GM19397 (cell line): ENCODE results near the gene CLASP2.
"Not testable (repeated sequence)": the region's sequence is repeated elsewhere in the genome, so short reads cannot be mapped to it uniquely, and the experiment has no call there.

ENCODE experiments used
- ATAC-seq: cut with Tn5 transposase; IDR thresholded peaks from one replicate; pipeline ENCODE4 v1.9.1; 2021; ENCODE audit warnings: mild to moderate bottlenecking, moderate library complexity; ENCODE audit not compliant: unreplicated experiment

The CLASP2 gene

DNA sequence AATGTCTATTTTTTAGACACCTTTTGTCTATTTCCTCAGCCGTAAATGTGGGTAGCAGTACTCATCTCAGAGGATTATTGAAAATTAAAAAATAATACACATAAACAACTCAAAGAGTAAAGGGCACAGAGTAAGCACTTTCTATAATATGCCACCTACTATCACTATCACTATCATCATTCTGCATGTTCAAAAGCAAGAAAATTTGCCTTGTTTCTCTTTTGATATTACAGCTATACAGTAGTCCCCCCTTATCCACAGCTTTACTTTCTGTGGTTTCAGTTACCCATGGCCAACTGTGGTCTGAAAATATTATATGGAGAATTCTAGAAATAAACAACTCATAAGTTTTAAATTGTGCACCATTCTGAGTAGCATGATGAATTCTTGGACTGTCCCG, 27.7 kb downstream of the CLASP2 start:
- ATAC-seq: no peak

DNA sequence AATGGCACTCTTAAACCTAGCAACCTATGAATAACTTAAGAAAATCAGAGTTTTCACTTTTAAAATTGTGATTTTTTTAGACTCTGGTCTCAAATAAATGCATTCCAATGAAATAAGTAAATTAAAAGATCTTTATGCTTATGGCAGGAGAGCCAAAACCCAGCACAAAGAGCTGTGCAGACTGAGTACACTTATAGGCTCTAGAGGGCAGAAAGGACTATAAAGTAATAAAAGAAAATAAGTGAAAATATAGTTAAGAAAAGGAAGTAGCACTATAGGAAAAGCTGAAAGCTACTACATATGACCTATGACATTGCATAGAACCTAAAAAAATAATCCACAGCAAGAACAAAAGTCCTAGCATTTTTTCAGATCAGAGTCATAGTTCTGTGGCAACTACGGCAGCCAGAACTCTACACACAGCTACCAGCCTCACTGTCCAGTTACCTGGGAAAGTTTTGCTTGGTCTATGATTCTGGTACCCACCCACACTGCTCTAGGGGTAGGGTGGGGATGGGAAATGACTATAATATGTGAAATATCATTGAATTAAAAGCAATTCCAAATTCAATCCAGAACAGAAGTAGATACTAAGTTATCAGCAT, 30.5 kb downstream of the CLASP2 start:
- ATAC-seq: no peak

DNA sequence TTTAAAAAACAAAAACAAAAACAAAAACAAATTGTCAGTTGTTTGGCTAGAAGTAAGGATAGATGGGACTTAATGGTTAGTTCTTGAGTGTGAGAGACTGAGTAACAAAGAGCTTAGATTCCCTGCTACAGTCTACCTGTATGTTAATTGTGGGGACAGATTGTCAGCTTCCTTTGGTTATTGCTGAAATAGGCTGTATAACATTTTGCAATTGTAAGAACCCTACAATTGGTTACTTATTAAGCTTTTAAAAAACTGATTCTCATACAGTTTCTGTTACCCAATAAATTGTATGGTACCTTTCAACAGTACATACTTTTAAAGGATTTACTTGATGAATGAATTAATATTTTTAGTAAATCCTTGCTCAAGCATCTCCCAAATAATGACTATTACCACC, 35.3 kb downstream of the CLASP2 start:
- no peak for ATAC-seq

DNA sequence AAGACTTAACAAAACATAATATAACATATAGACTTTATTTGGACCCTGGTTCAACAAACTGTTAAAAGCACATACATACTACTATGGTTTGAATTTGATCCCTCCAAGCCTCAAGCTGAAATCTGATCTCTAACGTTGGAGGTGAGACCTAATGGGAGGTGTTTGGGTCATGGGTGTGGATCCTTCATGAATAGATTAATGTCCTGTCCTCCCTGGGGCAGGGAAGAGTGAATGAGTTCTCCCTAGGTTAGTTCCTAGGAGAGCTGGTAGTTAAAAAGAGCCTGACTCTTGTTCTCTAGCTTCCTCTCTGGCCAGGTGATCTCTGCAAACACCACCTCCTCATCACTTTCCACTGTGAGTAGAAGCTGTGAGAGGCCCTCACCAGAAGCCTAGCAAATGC, 36.4 kb downstream of the CLASP2 start:
- ATAC-seq: no peak

DNA sequence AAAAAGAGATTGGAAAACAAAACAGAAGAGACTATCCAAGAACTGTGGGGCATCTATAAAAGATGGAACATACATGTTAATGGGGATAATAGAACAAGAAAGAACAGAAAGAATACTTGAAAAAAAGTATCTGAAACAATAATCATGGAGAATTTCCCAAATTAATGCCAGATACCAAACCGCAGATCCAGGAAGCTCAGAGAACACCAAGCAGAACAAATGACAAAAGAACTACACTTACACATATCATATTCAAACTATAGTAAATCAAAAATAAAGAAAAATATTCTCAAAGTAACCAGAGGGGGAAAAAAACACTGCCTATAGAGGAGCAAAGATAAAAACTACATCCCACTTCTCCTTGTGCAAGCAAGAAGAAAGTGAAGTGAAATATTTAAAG, 40.0 kb downstream of the CLASP2 start:
- no peak for ATAC-seq

DNA sequence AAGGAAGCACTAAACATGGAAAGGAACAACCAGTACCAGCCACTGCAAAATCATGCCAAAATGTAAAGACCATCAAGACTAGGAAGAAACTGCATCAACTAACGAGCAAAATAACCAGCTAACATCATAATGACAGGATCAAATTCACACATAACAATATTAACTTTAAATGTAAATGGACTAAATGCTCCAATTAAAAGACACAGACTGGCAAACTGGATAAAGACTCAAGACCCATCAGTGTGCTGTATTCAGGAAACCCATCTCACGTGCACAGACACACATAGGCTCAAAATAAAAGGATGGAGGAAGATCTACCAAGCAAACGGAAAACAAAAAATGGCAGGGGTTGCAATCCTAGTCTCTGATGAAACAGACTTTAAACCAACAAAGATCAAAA, 44.6 kb downstream of the CLASP2 start:
- not testable (repeated sequence) for ATAC-seq

DNA sequence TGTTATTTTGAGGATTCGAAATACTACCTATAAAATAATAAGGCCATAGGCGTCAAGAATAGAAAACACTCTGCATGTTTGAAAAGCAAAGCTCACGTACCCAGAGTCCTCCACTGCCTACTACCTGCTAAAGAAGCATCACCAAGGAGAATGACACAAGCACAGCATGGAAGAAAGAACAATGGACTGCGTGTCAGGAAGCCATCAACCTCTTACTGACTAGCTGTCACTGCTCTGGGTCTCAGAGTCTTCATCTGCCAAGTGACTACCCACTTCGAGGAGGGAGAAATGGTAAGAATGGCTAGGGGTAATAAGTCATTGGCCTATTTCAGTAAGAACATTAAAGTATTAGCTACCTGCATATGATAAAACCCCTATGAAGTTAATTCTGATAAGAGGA, 49.4 kb downstream of the CLASP2 start:
- no peak for ATAC-seq

DNA sequence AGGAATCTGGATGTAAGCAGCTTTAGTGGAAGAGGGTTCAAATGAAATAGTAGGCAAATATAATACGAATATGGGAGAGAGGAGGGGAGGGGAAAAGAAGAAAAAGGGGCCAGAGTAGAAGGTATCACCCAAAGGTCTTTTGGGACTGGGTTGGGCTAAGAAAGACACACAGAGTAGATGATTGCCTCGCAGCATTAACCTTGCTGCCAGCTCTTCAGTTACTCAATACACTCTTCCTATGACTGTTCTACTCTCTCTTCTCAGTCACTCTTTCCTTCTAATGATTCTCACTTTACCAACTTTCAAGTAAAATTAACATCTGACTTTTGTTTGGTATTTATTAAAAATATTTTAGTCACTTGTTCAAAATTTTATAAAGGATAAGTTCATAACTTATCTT, 52.8 kb downstream of the CLASP2 start:
- no peak for ATAC-seq

DNA sequence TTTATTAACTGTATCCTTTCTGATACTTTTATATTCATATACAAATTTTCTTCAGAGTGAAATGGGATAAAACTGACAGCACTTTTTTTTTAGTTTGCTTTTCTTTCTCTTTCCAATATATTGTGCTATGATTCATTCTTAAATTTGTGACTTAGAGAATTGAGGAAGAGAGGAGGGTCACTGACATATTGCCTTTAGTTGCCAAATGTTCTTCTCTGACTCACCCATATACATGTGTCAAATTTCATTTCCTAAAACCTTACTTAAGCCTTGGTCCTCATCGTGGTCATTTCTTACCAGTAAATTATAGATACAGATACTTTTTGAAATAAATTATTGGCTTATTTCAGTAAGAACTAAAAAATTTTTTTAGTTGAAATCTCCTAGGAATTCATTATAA, 53.9 kb downstream of the CLASP2 start:
- no peak for ATAC-seq

DNA sequence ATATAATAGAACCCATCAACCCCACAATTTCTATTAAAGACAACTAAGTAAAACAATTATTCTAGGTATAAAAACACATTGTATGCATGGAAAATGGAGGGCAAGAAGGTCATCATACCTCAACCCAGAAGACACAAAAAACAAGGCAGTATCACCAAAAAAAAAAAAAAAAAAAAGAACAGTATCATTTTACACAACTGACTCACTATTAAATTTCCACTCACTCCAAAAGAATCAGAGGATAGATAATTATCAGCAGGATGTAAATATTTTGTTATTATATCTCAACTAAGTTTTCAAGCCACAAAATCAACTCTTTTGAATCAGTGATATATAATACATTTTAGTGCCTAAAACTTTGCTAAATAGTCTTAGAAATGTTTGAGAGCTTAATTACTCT, 55.0 kb downstream of the CLASP2 start:
- no peak for ATAC-seq

DNA sequence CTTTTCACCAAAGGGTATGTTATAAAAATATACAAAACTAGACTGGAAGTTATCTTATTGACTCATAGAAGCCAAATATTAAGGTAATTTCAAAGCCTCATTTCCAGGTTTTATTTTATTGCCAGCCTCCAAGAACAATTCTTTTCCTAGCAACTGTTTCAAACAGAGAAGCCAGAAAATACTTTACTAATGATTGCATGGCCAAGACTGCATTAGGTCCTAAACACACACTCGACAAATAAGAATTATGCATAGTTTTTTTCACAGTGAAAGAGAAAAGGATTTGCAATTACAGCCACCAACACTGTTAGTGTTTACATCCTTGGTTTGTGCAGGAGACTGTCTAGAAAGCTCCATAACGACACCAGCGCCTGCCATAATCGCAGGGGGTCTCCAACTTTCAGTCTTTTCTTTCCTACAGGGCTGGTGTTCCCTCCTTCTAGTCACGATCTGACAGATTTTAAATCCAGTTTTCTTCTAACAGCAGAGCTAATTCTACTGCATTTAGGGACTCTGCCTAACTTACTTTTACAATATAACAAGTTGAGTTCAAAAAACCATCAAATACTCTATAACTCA, 58.1 kb downstream of the CLASP2 start:
- no peak for ATAC-seq

DNA sequence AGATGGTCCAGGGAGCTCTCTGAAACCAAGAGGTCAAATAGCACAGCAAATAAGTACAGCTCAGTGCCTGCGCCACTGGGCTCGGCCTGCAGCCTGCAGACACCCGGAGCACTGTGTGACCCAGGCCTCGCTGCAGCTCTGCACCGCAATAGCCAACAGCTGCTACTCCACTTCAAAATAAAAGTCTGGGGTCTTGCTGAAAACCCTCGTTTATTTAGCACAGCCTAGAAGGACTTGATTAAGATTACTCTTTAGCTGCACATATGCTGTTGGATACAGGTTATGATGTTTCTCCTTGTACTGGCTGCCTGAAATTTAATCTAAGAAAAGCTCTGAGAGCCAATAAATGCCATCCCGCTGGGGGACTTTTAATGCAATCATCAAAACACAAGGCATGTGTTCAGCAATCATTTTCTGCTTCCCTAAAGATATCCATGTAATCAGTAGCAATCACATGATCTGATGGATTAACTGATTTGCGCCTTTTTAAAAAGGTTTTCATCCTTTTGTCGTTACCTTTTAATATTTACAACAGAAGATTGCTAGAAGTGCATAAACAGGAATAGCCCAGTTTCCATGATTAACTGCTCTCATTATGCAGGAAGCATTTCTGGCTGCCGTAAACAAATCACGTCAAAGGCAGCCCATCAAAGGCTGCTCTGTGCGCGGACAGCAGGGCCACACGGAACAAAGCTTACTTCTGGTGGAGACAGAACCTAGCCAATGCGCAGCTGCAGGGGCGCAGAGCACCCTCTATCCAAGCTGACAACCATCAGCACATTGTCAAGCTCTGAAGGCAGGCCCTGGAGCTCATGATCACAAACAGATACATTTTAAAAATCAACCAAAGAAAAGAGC, 58.8 kb downstream of the CLASP2 start:
- peak; percentile 95 for ATAC-seq

DNA sequence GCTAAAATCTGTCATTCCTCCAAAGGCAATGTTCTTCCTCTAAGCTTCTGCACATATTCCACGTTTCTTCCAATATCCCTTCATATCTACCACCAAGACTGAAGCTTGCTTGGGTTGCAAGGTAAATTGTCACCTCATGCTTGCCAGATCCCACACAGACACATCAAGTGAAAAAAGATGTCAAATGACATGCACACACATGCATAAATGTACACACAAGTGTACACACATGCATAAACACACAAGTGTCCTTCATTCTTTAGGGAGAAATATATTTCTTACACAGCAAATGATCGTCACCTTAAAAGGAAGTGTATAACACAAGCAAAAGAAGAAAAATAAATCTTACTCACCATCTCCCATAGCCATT, 59.4 kb downstream of the CLASP2 start:
- ATAC-seq: no peak

DNA sequence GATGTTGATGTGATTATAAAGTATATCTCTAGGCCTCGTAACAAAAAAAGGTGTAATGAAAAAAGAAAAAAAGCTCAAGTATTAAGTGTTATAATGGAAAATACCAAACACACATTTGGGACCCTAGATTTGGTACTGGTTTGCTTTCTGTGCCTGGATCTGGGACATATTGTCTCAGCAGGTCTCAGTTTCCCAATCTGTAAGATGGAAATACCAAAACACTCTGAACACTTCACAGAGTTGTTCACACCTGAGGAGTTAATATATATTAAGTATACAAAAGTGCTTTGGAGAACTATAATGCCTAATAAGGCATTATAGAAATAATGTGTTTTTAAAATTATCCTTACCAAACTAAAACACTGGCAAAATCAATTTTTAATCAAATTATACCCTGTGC, 60.0 kb downstream of the CLASP2 start:
- no peak for ATAC-seq

DNA sequence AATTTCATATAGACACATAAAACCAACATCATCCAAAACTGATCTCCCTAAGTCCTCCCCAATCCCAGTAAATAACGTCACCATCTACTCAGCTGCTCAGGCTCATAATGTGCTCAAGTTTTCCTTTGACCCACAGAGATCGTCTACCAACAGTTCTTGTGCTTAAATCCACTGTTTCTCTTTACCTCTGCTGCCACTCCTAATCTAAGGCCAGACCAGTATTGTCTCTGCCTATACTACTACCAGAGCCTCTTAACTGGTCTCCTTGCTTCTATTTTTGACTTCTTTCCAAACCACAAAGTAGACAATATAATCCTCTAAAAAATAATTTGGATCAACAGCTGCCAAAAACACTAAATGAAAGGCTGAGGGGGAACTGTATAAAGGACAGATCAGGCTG, 65.3 kb downstream of the CLASP2 start:
- ATAC-seq: no peak

DNA sequence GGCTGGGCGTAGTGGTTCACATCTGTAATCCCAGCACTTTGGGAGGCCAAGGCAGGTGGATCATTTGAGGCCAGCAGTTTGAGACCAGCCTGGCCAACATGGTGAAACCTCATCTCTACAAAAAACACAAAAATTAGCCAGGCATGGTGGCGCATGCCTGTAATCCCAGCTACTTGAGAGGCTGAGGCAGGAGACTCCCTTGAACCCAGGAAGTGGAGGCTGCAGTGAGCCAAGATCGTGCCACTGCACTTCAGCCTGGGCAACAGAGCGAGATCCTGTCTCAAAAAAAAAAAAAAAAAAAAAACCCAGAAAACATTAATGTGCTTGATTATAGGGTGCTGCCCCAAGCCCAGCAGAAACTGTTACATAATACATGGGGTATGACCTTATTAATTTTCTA, 67.0 kb downstream of the CLASP2 start:
- ATAC-seq: not testable (repeated sequence)

DNA sequence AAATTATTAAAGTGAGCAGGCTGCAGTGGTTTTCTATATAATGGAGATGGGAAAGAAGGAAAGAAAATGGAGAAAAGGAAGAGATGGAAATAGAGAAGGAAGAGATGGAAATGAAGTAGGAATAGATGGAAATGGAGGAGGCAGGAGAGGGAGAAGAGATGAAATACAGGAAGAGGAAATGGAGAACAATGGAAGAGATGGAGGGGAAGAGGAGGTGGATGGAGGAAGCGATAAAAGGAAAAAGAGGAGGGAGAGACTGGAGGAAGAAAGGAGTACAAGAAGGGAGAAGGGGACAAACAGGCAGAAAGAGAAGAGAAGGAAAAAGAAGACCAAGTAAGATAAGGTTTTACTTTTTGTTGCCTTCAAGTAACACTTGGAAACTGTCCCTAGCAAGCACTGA, 67.6 kb downstream of the CLASP2 start:
- ATAC-seq: no peak

DNA sequence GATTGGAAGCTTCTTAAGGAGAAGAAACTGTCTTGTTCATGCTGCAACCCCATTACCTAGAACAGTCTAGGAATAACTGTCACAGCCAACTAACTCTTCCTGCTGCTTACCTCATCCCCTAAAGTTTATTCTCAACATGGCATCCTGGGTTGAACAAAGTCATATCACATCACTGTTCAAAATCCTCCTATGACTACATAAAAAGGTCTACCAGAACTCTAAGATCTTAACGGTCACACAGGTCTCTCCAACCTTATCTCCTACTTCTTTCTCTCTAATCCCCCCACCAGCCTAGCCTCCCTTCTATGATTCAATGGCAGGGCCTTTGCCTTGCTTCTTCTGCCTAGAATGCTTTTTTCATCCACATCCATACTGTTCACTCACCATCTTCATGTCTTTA, 69.3 kb downstream of the CLASP2 start:
- no peak for ATAC-seq

DNA sequence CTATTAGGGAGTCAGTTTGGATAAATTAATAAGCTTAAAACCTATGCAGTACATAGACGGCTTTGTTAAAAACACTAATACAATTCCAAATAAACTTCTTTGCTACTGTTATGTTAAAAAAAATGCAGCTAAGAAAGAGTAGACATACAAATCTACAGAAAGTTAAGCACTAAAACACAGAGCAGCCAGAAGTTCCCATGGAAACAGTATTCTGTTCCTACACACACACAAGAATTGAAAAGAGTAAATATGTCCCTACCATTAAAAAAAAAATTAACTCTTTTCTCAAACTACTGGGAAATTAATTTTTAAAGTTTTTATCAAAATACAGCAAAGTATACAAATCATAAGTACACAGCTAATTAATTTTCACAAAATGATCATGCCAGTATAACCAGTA, 71.6 kb downstream of the CLASP2 start:
- no peak for ATAC-seq

DNA sequence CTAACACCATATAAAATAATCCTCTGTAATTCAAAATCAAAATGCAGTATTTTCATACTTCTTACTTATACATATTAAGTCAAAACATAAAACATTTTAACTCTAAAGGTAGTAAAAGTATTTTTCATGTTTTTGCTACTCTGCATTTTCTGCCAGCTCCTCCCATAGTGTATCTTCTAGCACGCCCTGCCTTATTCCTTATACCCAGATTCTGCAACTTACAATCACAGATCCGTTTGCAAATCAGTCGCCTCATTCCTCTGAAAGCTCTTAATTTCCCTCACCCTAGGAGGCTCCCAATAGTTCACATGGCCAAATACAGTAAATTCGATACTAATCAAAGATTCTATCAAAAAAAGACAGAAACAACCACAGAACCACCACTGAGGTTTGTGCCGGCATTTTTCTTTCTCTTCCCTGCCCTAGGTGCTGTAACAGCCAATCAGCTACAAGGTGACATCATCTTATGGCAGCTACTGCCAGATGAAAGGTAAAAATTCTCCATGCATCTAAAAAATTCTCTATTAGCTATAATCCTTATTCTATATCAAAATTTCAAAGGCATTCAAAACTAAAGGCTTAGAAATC, 72.9 kb downstream of the CLASP2 start:
- ATAC-seq: no peak

DNA sequence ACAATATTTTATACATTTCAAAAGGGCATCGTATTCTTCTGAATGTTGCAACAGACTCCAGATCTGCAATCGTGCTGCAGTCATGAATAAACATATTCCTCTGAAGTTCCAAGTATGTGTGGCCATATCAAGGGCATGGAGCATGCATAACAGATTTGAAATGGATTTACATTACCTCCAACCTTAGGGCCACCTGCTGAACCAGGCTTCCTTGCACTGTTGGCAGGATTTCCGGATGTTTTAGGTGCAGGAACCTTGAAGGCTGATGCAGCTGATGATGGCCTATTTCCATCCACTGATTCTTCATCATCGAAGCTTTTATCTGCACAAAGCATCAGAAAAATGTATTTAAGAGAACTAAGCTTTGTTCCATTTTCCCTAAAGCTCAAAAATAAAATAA, 73.5 kb downstream of the CLASP2 start:
- ATAC-seq: no peak

DNA sequence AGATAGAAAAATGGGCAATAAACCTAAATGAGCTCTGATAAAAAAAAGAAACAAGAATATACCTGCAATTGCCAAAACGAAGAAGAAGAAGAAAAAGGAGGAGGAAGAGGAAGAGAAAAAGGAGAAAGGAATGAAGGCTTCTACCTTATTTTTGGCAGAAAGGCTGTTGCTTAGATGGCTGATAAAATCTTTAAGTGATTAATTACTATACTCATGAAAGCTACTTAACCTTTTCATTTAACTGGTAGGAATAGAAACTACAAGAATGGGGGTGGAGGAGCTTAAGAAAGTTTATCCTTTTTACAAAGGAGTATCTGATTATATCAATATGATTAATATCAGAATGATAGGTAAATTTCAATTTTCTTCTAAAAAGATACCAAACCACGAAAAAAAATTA, 75.2 kb downstream of the CLASP2 start:
- ATAC-seq: no peak
